SK-N-DZ (cell line): ENCODE measurements around the gene NDUFS6. TPM values are rescaled to one million over a fixed set of nuclear protein-coding genes. Genes with fewer than 3 reads are reported as not detected.

ENCODE experiments used
- DNase-seq: peaks from one replicate; pipeline ENCODE4 v3.0.0-alpha.2; 2015; ENCODE audit warnings: low spot score
- polyA plus RNA-seq, 2 experiments: library from polyadenylated mRNA; depleted of rRNA; stranded (reverse); fragments of >200 nt; gene quantifications; 2 replicates each; pipeline ENCODE4 v1.2.3, GENCODE V29; 2014

The NDUFS6 gene
- 41.2 and 51.3 TPM in 2 replicates for polyA plus RNA-seq (2014; cell fraction: cytosol; rRNA removed)
- 38.4 and 60.3 TPM in 2 replicates for polyA plus RNA-seq (2014; cell fraction: nucleus; rRNA removed)

GRCh38 chr5:1801222-1801966 is at the start of gene NDUFS6:
Gene NDUFS6, plus strand, starts transcription at chr5:1801407. Its CDS starts 11 bp downstream, at chr5:1801418.
- DNase-seq = peak; percentile 75

- DNase-seq = no peak
Observed at GRCh38 chr5:1751864-1752822, 49.1 kb upstream of the NDUFS6 start.

GRCh38 chr5:1752881-1753280 is 48.3 kb upstream of the NDUFS6 start:
- no peak for DNase-seq

GRCh38 chr5:1753490-1753889 is 47.7 kb upstream of the NDUFS6 start:
- no peak for DNase-seq

- DNase-seq = no peak
Observed at GRCh38 chr5:1754531-1755220, 46.5 kb upstream of the NDUFS6 start.

GRCh38 chr5:1755321-1755949 is 45.8 kb upstream of the NDUFS6 start:
- DNase-seq = no peak

- DNase-seq = no peak
Observed at GRCh38 chr5:1756481-1756880, 44.7 kb upstream of the NDUFS6 start.

GRCh38 chr5:1757511-1757910 is 43.7 kb upstream of the NDUFS6 start:
- DNase-seq = no peak

- DNase-seq = no peak
Observed at GRCh38 chr5:1758574-1758973, 42.6 kb upstream of the NDUFS6 start.

GRCh38 chr5:1759378-1759970 is 41.7 kb upstream of the NDUFS6 start:
- DNase-seq = no peak

- no peak for DNase-seq
Observed at GRCh38 chr5:1760231-1760630, 41.0 kb upstream of the NDUFS6 start.

GRCh38 chr5:1760656-1761452 is 40.4 kb upstream of the NDUFS6 start:
- DNase-seq = no peak

GRCh38 chr5:1761453-1761755 is 39.8 kb upstream of the NDUFS6 start:
- no peak for DNase-seq

- no peak for DNase-seq
Observed at GRCh38 chr5:1762121-1762882, 38.9 kb upstream of the NDUFS6 start.

GRCh38 chr5:1762883-1763547 is 38.2 kb upstream of the NDUFS6 start:
- no peak for DNase-seq

GRCh38 chr5:1763548-1763911 is 37.7 kb upstream of the NDUFS6 start:
- no peak for DNase-seq

GRCh38 chr5:1763960-1764605 is 37.1 kb upstream of the NDUFS6 start:
- DNase-seq = no peak

- no peak for DNase-seq
Observed at GRCh38 chr5:1764606-1764960, 36.6 kb upstream of the NDUFS6 start.
